AG08395 (cell line): ENCODE results near the gene ARHGAP30.

Experiments used
- DNase-seq: peaks from one replicate; pipeline ENCODE4 v3.0.0; 2012; ENCODE audit warnings: mixed read lengths, low spot score

The ARHGAP30 gene

DNA sequence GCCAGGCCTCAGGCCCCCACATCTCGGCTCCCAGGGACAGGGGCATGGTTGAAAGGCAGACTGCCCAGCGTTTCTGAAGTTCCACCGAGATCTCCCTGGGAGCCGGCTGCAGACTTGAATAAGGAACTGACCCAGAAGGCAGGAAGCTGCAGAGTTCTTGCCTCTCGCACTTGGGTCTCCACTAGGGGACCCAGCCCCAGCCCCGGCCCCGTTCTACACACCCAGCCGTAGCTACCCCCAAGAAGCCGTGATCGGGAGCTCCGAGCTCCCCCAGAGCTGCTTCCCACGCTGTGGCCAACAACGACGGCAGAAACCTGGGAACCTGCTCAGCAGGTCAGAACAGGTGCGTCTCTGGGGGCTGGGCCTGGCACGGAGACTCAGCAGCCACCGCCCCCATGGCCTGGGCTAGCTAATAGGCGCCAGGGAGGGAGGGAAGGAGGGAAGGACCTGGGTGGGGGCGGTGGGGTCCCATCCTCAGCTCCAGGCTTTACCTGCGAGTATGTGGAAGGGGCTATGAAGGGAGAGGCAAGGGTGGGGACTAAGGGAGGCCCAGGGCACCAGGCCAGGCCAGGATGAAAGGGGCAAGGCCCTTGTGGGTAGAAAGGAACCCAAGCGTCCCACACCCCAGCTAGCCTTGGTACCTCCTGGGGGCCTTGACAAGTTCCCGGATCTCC, 19.7 kb upstream of the ARHGAP30 start, which contains the start of gene NECTIN4:
Gene NECTIN4, minus strand, starts transcription at position 308 of the 674 bp plus-strand sequence. Its CDS starts 262 bp downstream, at position 46.
- DNase-seq = no peak

- DNase-seq = peak; percentile 72
Observed at GRCh38 chr1:161088587-161089110, 19.0 kb upstream of the ARHGAP30 start.

GRCh38 chr1:161086457-161086856, 16.8 kb upstream of the ARHGAP30 start:
- no peak for DNase-seq

DNA sequence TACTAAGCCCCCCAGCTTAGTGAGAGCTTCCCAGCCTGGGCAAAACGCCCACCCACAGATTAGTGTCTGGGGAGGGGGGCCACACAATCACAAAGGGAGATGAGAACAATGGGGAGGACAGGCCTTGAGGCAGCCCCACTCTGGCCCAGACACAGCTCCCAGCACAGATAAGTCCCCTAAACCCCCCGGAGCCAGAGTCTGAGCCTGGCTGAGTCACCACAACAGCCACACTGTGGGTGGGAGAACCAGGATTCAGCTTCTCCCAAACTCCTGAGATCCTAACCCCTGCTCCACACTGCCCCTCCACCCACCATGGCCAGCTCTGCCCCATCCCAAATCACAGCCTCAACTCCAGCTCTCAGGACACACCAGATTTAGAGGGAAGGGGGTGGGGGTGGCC, 15.5 kb upstream of the ARHGAP30 start:
- DNase-seq = no peak

DNA sequence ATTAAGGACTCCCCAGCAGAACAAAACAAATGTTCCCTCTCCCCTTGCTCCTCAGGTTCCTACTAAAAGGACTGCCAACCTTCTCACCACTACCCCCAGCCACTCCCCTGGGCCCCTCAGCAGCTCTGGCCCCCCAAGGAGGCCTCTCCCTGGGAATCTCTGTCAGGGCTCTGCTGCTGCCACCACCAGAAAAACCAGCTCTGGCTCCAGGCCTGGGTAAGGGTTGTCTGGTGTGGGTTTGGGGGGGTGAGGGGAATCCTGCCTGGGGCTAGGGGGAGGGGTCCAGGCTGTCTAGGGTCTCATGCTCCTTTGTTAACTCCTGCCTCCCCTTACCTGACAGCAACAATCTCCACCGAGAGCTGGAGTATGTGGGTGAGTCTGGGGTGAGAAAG, 14.9 kb upstream of the ARHGAP30 start:
- no peak for DNase-seq

DNA sequence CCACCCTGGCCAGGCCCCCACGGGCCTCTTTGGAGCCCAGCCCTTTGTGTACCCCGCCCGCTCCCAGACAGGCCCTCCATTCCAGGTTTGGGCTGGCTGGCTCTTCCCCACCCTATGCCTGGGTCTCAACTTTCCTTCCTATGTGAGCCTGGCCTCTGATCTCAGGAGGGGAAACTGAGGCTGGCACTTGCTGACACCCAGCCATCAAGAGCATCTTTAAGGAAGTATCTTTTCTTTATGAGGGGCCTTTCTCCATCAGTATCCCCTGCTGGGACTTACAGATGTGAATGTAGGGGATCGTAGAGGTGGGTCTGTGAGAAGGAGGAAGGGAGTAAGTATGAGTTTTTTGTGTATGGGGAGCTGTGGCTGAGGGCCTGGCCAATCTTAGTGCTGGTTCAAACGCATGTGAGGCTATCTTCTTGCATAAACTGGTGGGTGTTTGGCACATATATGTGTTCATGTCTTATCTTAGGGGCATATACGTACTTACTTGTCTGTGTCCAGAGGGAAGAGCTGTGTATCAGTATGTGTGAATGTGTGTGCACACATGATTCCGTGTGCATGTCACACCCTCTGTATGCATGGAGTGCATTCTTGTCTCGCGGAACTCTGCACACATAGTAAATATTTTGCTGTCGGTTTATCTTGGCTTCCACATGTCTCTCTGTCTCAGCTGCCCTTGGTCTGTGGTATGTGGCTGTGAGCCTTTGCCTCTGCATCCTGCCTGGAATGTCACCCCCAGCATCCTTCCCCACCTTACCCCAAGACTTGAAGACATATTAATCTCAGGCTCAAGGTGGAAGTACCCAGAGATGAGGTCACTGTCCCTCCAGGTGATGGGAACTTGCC, 14.3 kb upstream of the ARHGAP30 start:
- DNase-seq = no peak

DNA sequence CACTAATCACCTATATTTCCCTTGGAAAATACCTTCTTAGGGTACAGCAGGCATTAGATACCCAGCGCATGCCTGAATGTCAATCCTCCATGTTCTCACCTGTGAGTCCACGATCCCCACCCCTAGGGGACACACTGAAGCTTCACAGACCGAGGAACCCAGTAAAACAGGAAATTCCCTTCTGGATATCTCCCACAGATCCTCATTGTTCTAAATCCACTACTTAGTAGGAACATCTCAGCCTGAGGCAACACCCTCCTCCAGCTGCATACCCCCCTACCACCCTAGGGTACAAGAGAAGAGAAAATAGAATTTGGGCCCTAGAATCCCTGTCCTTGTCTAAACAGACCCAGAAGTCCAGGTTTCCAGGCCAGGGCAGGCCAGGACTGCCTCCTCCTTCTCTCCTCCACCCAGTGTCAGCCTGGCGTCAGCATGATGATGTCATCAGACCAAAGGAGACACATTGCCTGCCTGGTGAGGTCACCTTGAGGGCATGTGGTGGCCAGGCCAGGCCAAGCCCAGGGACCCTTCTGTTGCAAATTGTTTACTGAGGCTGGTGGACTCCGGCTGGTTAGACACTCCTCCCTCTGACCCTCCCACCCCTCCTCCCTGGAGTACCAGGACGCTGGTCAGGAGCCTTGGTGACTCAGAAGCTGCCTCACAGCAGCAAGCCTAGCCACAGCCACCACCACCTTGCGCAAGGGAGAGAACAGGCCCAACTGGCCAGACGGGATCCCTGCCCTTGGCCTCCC, 13.5 kb upstream of the ARHGAP30 start:
- peak; percentile 94 for DNase-seq

DNA sequence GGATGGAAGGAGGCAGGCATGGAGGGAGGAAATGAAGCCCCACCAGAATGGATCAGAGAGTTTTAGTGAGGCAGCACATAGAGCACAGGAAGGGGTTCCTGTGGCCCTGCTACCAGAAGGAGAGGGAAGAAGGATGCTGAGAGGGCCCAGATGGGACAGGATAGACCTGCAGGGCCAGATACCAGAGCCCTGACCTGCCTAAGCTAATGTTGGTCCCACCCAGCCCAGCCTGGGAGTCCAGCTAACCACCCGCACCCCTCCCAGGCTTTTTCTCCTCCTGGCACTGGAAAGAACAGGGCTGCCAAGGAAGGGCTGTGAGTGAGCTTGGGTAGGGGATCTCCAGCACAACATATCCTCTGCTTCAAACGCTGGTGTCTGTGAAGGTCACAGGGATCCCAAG, 12.8 kb upstream of the ARHGAP30 start:
- no peak for DNase-seq

DNA sequence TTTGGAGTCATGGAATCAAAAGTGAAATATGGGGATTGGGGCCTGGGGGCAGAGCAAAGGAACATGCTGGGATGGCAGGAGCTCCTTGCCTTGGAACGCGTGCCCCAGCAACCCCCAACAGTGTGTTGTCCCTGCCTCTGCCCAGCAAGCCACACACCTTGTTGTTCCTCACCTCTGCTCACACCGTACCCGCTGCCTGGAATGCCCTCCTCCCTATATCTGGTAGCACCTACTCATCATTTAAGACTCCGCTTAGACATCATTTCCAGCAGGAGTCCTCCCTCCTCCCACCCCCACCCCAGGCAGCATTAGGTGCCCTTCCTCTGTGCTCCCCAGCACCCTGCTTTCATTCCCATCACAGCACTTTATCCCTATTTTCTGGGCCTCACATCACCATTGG, 11.8 kb upstream of the ARHGAP30 start:
- DNase-seq = no peak

GRCh38 chr1:161080441-161081405, 11.0 kb upstream of the ARHGAP30 start:
- DNase-seq = no peak

- no peak for DNase-seq
Observed at GRCh38 chr1:161079436-161080110, 9.9 kb upstream of the ARHGAP30 start.

- DNase-seq = no peak
Observed at GRCh38 chr1:161077426-161077825, 7.7 kb upstream of the ARHGAP30 start.

GRCh38 chr1:161076410-161076809, 6.7 kb upstream of the ARHGAP30 start:
- DNase-seq = no peak

- no peak for DNase-seq
Observed at GRCh38 chr1:161074676-161075368, 5.1 kb upstream of the ARHGAP30 start.

GRCh38 chr1:161073474-161074121, 3.9 kb upstream of the ARHGAP30 start:
- DNase-seq = no peak

DNA sequence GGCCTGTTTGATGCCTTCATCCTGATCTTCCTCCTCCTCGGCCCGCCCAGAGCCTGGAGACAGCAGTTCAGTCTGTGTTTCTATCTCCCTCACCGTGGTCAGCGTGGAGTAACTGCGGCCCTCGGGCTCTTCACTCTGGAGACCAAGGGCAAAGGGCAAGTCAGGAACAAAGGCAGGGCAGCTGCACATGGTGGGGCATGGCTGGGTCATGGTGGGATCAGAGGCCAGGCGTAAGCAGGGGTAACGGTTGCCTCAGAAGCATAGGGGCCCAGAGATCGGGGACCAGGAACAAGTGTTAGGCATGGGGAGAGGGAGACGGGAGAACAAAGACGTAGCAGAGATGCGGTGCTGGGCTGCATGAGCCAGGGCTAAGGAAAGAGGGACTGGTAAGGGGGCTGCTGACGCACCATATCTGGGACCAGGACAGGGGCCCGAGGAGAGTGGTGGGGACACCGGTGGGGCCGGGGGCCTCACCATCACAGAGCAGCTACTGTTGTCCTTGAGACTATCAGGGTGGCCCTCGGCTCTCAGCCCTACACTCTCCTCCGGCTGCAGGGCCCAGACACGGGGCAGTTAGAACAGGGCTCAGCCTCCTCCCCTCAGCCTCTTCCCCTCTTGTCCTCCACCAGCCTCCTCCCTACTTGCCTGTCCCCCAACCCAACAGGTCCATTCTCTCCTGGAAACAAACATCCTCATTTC, 3.2 kb upstream of the ARHGAP30 start:
- no peak for DNase-seq

- DNase-seq = peak; percentile 79
Observed at GRCh38 chr1:161071886-161072371, 2.2 kb upstream of the ARHGAP30 start.

- DNase-seq = no peak
Observed at GRCh38 chr1:161070761-161071160, 1.1 kb upstream of the ARHGAP30 start.

GRCh38 chr1:161069241-161069640, 450 bp downstream of the ARHGAP30 start:
- no peak for DNase-seq
